HepG2 (cell line): Measurements from ENCODE around the gene RABGGTA. TPM values are rescaled to one million over a fixed set of nuclear protein-coding genes. Genes with fewer than 3 reads are reported as not detected.

ENCODE experiments used
- BRD4 ChIP-seq: sonication (generic); formaldehyde crosslinking; IDR thresholded peaks from 2 replicates; pipeline ENCODE4 v1.4.0; 2020; ENCODE audit warnings: missing genetic modification reagents
- CBX2 ChIP-seq, 2 experiments: fragments of 200-600 bp in 1 of 2; sonication (generic); formaldehyde crosslinking in 1 of 2; IDR thresholded peaks; 2 replicates each; pipeline versions ENCODE4 v1.7.0 to v1.8.1; 2018 to 2022; ENCODE audit warnings: low read depth in 2 of 2, low read length in 1 of 2, mild to moderate bottlenecking in 1 of 2, missing genetic modification reagents in 1 of 2
- DPF2 ChIP-seq: sonication (generic); formaldehyde crosslinking; IDR thresholded peaks from 2 replicates; pipeline ENCODE4 v1.4.0; 2020; ENCODE audit warnings: mild to moderate bottlenecking, low read depth, missing genetic modification reagents, borderline replicate concordance
- GPN1 ChIP-seq: sonication (generic); formaldehyde crosslinking; IDR thresholded peaks from 2 replicates; pipeline ENCODE4 v1.5.1; 2020; ENCODE audit warnings: missing genetic modification reagents, borderline replicate concordance
- HNRNPK ChIP-seq: fragments of 200-400 bp; formaldehyde crosslinking; IDR thresholded peaks from 2 replicates; pipeline ENCODE4 v1.6.1; 2018; ENCODE audit warnings: low read length, low read depth, moderate library complexity, mild to moderate bottlenecking; ENCODE audit not compliant: poor library complexity, severe bottlenecking
- HOXA7 ChIP-seq: sonication (generic); formaldehyde crosslinking; IDR thresholded peaks from 2 replicates; pipeline ENCODE4 v1.8.1; 2022; ENCODE audit warnings: mild to moderate bottlenecking, missing genetic modification reagents, moderate library complexity
- KMT2A ChIP-seq: sonication (generic); formaldehyde crosslinking; IDR thresholded peaks from 2 replicates; pipeline ENCODE4 v1.4.0; 2020; ENCODE audit warnings: missing genetic modification reagents
- MTA1 ChIP-seq: sonication (generic); formaldehyde crosslinking; IDR thresholded peaks from 2 replicates; pipeline ENCODE4 v1.4.0; 2020; ENCODE audit warnings: missing genetic modification reagents, mild to moderate bottlenecking, borderline replicate concordance
- MTF1 ChIP-seq: sonication (generic); formaldehyde crosslinking; IDR thresholded peaks from 2 replicates; pipeline ENCODE4 v1.5.0; 2020; ENCODE audit warnings: missing genetic modification reagents
- NRL ChIP-seq: sonication (generic); formaldehyde crosslinking; IDR thresholded peaks from 2 replicates; pipeline ENCODE4 v1.5.0; 2020; ENCODE audit warnings: missing genetic modification reagents, mild to moderate bottlenecking, moderate library complexity, borderline replicate concordance
- PAF1 ChIP-seq: IDR thresholded peaks from 2 replicates; pipeline ENCODE4 v1.6.1; 2016; ENCODE audit warnings: missing genetic modification reagents, missing compliant biosample characterization
- RCOR2 ChIP-seq: IDR thresholded peaks from 2 replicates; pipeline ENCODE4 v1.6.1; 2016; ENCODE audit warnings: missing biosample characterization, missing genetic modification reagents
- SMC3 ChIP-seq: IDR thresholded peaks from 2 replicates; pipeline ENCODE4 v1.6.1; 2011; ENCODE audit warnings: low read length, improper control_type of control experiment
- TCF7 ChIP-seq: sonication (generic); IDR thresholded peaks from 2 replicates; pipeline ENCODE4 v1.6.1; 2016; ENCODE audit warnings: antibody characterized with exemption, low read depth
- ZNF556 ChIP-seq: sonication (generic); formaldehyde crosslinking; IDR thresholded peaks from 2 replicates; pipeline ENCODE4 v1.4.0; 2020; ENCODE audit warnings: mild to moderate bottlenecking, missing genetic modification reagents, borderline replicate concordance
- polyA plus RNA-seq, 8 experiments: library from polyadenylated mRNA; depleted of rRNA in 3 of 8; stranded (reverse) in 7 of 8; unstranded in 1 of 8; fragments of >200 nt; fragmentation: Illumina TruSeq in 4 of 8; extraction: Trizol in 4 of 8; gene quantifications; 2 replicates each; pipeline versions ENCODE4 v1.2.1 to v1.2.3, GENCODE V29; 2011 to 2016; ENCODE audit warnings: low read depth in 4 of 8, missing spikeins in 1 of 8, mixed read lengths in 1 of 8; ENCODE audit not compliant: insufficient read depth in 1 of 8
- total RNA-seq, 5 experiments: library from RNA; depleted of rRNA; stranded (reverse); fragments of >200 nt; fragmentation: Illumina TruSeq; extraction: Trizol; gene quantifications; 2 replicates each; pipeline ENCODE4 v1.2.3, GENCODE V29; 2016; ENCODE audit warnings: low read depth in 1 of 5
- TF ChIP-seq, protein P1 (sequence below): sonication (generic); formaldehyde crosslinking; IDR thresholded peaks from 2 replicates; pipeline ENCODE4 v1.8.1; 2022; ENCODE audit warnings: low read depth, mild to moderate bottlenecking, missing genetic modification reagents
- TF ChIP-seq, protein P2 (sequence below): sonication (generic); formaldehyde crosslinking; IDR thresholded peaks from 2 replicates; pipeline ENCODE4 v1.4.0; 2020; ENCODE audit warnings: missing genetic modification reagents
- TF ChIP-seq, protein P3 (sequence below): sonication (generic); formaldehyde crosslinking; IDR thresholded peaks from 2 replicates; pipeline ENCODE4 v1.4.0; 2020; ENCODE audit warnings: missing genetic modification reagents
- TF ChIP-seq, protein P4 (sequence below): sonication (generic); formaldehyde crosslinking; IDR thresholded peaks from 2 replicates; pipeline ENCODE4 v1.4.0; 2020; ENCODE audit warnings: missing genetic modification reagents, borderline replicate concordance

RABGGTA gene
- total and polyA plus RNA-seq, 2 of the 13 experiments (the other 11 are each of a cell fraction or from before 2014, with no cell fraction given): 57.9 to 90.8 TPM

DNA sequence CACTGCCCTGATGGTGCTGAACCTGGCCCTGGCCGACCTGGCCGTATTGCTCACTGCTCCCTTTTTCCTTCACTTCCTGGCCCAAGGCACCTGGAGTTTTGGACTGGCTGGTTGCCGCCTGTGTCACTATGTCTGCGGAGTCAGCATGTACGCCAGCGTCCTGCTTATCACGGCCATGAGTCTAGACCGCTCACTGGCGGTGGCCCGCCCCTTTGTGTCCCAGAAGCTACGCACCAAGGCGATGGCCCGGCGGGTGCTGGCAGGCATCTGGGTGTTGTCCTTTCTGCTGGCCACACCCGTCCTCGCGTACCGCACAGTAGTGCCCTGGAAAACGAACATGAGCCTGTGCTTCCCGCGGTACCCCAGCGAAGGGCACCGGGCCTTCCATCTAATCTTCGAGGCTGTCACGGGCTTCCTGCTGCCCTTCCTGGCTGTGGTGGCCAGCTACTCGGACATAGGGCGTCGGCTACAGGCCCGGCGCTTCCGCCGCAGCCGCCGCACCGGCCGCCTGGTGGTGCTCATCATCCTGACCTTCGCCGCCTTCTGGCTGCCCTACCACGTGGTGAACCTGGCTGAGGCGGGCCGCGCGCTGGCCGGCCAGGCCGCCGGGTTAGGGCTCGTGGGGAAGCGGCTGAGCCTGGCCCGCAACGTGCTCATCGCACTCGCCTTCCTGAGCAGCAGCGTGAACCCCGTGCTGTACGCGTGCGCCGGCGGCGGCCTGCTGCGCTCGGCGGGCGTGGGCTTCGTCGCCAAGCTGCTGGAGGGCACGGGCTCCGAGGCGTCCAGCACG is 44.6 kb upstream of the RABGGTA start (continued):
- TF ChIP-seq, protein P1, sequence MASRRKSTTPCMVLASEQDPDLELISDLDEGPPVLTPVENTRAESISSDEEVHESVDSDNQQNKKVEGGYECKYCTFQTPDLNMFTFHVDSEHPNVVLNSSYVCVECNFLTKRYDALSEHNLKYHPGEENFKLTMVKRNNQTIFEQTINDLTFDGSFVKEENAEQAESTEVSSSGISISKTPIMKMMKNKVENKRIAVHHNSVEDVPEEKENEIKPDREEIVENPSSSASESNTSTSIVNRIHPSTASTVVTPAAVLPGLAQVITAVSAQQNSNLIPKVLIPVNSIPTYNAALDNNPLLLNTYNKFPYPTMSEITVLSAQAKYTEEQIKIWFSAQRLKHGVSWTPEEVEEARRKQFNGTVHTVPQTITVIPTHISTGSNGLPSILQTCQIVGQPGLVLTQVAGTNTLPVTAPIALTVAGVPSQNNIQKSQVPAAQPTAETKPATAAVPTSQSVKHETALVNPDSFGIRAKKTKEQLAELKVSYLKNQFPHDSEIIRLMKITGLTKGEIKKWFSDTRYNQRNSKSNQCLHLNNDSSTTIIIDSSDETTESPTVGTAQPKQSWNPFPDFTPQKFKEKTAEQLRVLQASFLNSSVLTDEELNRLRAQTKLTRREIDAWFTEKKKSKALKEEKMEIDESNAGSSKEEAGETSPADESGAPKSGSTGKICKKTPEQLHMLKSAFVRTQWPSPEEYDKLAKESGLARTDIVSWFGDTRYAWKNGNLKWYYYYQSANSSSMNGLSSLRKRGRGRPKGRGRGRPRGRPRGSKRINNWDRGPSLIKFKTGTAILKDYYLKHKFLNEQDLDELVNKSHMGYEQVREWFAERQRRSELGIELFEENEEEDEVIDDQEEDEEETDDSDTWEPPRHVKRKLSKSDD (CRISPR knock-in tag): peak; percentile 93
- TF ChIP-seq HNRNPK (peak; percentile 67), HOXA7 (CRISPR knock-in tag) (no peak), RCOR2 (CRISPR knock-in tag) (0 out of 2 replicates have a peak, but pooled peaks have one; percentile 49), NRL (CRISPR knock-in tag) (peak; percentile 97), DPF2 (peak; percentile 45), ZNF556 (peak; percentile 84), KMT2A (peak; percentile 82), GPN1 (CRISPR knock-in tag) (peak; percentile 78; the same call in 1 of the 2 replicates), SMC3 (no peak), MTA1 (CRISPR knock-in tag) (peak; percentile 93; the same call in 1 of the 2 replicates), TCF7 (no peak), CBX2 (IDR thresholded peaks at IDR 0.05; ENCODE audit: low read depth, low read length) (no peak), CBX2 (CRISPR knock-in tag; IDR thresholded peaks at IDR 0.05; ENCODE audit: low read depth) (peak; percentile 95; the same call in 1 of the 2 replicates), PAF1 (CRISPR knock-in tag) (peak; percentile 79; the same call in 1 of the 2 replicates), MTF1 (CRISPR knock-in tag) (peak; percentile 97), BRD4 (peak; percentile 98; the same call in 1 of the 2 replicates)
- TF ChIP-seq, protein P2, sequence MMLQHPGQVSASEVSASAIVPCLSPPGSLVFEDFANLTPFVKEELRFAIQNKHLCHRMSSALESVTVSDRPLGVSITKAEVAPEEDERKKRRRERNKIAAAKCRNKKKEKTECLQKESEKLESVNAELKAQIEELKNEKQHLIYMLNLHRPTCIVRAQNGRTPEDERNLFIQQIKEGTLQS (CRISPR knock-in tag): no peak; the same call in 1 of the 2 replicates
- TF ChIP-seq, protein P3, sequence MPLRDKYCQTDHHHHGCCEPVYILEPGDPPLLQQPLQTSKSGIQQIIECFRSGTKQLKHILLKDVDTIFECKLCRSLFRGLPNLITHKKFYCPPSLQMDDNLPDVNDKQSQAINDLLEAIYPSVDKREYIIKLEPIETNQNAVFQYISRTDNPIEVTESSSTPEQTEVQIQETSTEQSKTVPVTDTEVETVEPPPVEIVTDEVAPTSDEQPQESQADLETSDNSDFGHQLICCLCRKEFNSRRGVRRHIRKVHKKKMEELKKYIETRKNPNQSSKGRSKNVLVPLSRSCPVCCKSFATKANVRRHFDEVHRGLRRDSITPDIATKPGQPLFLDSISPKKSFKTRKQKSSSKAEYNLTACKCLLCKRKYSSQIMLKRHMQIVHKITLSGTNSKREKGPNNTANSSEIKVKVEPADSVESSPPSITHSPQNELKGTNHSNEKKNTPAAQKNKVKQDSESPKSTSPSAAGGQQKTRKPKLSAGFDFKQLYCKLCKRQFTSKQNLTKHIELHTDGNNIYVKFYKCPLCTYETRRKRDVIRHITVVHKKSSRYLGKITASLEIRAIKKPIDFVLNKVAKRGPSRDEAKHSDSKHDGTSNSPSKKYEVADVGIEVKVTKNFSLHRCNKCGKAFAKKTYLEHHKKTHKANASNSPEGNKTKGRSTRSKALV: peak; percentile 99
- TF ChIP-seq, protein P4, sequence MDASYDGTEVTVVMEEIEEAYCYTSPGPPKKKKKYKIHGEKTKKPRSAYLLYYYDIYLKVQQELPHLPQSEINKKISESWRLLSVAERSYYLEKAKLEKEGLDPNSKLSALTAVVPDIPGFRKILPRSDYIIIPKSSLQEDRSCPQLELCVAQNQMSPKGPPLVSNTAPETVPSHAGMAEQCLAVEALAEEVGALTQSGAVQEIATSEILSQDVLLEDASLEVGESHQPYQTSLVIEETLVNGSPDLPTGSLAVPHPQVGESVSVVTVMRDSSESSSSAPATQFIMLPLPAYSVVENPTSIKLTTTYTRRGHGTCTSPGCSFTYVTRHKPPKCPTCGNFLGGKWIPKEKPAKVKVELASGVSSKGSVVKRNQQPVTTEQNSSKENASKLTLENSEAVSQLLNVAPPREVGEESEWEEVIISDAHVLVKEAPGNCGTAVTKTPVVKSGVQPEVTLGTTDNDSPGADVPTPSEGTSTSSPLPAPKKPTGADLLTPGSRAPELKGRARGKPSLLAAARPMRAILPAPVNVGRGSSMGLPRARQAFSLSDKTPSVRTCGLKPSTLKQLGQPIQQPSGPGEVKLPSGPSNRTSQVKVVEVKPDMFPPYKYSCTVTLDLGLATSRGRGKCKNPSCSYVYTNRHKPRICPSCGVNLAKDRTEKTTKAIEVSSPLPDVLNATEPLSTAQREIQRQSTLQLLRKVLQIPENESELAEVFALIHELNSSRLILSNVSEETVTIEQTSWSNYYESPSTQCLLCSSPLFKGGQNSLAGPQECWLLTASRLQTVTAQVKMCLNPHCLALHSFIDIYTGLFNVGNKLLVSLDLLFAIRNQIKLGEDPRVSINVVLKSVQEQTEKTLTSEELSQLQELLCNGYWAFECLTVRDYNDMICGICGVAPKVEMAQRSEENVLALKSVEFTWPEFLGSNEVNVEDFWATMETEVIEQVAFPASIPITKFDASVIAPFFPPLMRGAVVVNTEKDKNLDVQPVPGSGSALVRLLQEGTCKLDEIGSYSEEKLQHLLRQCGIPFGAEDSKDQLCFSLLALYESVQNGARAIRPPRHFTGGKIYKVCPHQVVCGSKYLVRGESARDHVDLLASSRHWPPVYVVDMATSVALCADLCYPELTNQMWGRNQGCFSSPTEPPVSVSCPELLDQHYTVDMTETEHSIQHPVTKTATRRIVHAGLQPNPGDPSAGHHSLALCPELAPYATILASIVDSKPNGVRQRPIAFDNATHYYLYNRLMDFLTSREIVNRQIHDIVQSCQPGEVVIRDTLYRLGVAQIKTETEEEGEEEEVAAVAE (CRISPR knock-in tag): peak; percentile 86; the same call in 1 of the 2 replicates
